Endothelial cell of umbilical vein (primary cell): ENCODE results near the gene RFX1. TPM values are rescaled to one million over a fixed set of nuclear protein-coding genes. Genes with fewer than 3 reads are reported as not detected.

ENCODE experiments used
- BruUV-seq: library from RNA; stranded (reverse); fragments of 400-500 nt; replicated peaks from 2 replicates; lab custom pipeline; 2021; lab: Mats Ljungman, UMichigan
- CTCF ChIA-PET: fragments of 300-600, 350-600 bp; sonication (Branson Sonifier 250); formaldehyde crosslinking; loops from one replicate; lab custom pipeline; 2021; ENCODE audit warnings: antibody characterized with exemption, inconsistent platforms; lab: Charles Lee
- POLR2A ChIA-PET: fragments of 300-600, 350-600 bp; sonication (Branson Sonifier 250); formaldehyde crosslinking; loops from one replicate; lab custom pipeline; 2021; ENCODE audit warnings: antibody characterized with exemption, inconsistent platforms; lab: Charles Lee
- DNase-seq: peaks from one replicate; pipeline ENCODE4 v3.0.0-alpha.2; 2011; ENCODE audit warnings: low read depth, low spot score
- FAIRE-seq: peaks from 2 replicates; lab custom pipeline; 2011; peaks lifted over from hg19 to GRCh38; lab: Jason Lieb, UNC
- H2AFZ ChIP-seq: 2 replicates; pipeline ENCODE4 v1.6.0; 2012; ENCODE audit warnings: low read depth, low read length, control low read depth, inconsistent platforms
- H3K27ac ChIP-seq: 2 replicates; pipeline ENCODE4 v1.5.1; 2011; ENCODE audit warnings: low read depth, mild to moderate bottlenecking, control low read depth, low read length, moderate library complexity; ENCODE audit not compliant: insufficient read depth
- H3K27me3 ChIP-seq, 2 experiments: 2 replicates each; pipeline versions ENCODE4 v1.6.0 to v1.6.1; 2011; ENCODE audit warnings: low read length in 2 of 2, mixed read lengths in 1 of 2; ENCODE audit not compliant: control insufficient read depth in 2 of 2, insufficient read depth in 2 of 2
- H3K36me3 ChIP-seq, 2 experiments: 2 replicates in 1 of 2; 3 replicates in 1 of 2; pipeline ENCODE4 v1.5.1; 2011; ENCODE audit warnings: low read length in 2 of 2, mild to moderate bottlenecking in 1 of 2, moderate library complexity in 1 of 2; ENCODE audit not compliant: control insufficient read depth in 2 of 2, insufficient read depth in 2 of 2; ENCODE audit errors: extremely low read depth in 1 of 2
- H3K4me1 ChIP-seq: 3 replicates; pipeline ENCODE4 v1.5.1; 2011; ENCODE audit warnings: mild to moderate bottlenecking, low read length; ENCODE audit not compliant: control insufficient read depth, insufficient read depth; ENCODE audit errors: extremely low read depth
- H3K4me2 ChIP-seq: 2 replicates; pipeline ENCODE4 v1.6.1; 2011; ENCODE audit warnings: low read length, control low read depth, mixed read lengths; ENCODE audit not compliant: insufficient read depth
- H3K4me3 ChIP-seq, 3 experiments: fragments of 200-600 bp in 1 of 3; sonication (generic), shearing (Covaris generic) in 1 of 3; replicated peaks in 1 of 3; 2 replicates each; pipeline ENCODE4 v1.5.1; 2011 to 2016; ENCODE audit warnings: control low read depth in 3 of 3, low read length in 3 of 3, mild to moderate bottlenecking in 2 of 3, inconsistent platforms in 1 of 3, low read depth in 1 of 3, moderate library complexity in 1 of 3; ENCODE audit not compliant: insufficient read depth in 1 of 3
- H3K79me2 ChIP-seq: 2 replicates; pipeline ENCODE4 v1.6.0; 2012; ENCODE audit warnings: low read length, inconsistent platforms; ENCODE audit not compliant: control insufficient read depth, insufficient read depth
- H3K9ac ChIP-seq: replicated peaks from 2 replicates; pipeline ENCODE3; 2011; ENCODE audit warnings: low read length, control low read depth; ENCODE audit not compliant: insufficient read depth; ENCODE audit errors: extremely low read depth
- H3K9me1 ChIP-seq: replicated peaks from 3 replicates; pipeline ENCODE4 v1.6.0; 2011; ENCODE audit warnings: mild to moderate bottlenecking, low read length; ENCODE audit not compliant: control insufficient read depth, insufficient read depth; ENCODE audit errors: extremely low read depth
- H3K9me3 ChIP-seq: replicated peaks from 2 replicates; pipeline ENCODE4 v1.5.1; 2012; ENCODE audit warnings: low read length, inconsistent platforms; ENCODE audit not compliant: control insufficient read depth, insufficient read depth
- H4K20me1 ChIP-seq: replicated peaks from 2 replicates; pipeline ENCODE3; 2011; ENCODE audit warnings: mild to moderate bottlenecking, low read length; ENCODE audit not compliant: control insufficient read depth, insufficient read depth; ENCODE audit errors: extremely low read depth
- EZH2 ChIP-seq: IDR thresholded peaks from 2 replicates; pipeline ENCODE4 v1.6.1; 2012; ENCODE audit warnings: borderline replicate concordance, low read depth, mild to moderate bottlenecking, moderate library complexity, low read length, inconsistent platforms; ENCODE audit not compliant: severe bottlenecking
- FOS ChIP-seq: IDR thresholded peaks from 2 replicates; pipeline ENCODE4 v1.6.1; 2011; ENCODE audit warnings: mild to moderate bottlenecking, low read length, moderate library complexity, borderline replicate concordance; ENCODE audit not compliant: insufficient read depth
- GATA2 ChIP-seq: IDR thresholded peaks from 2 replicates; pipeline ENCODE4 v1.7.0; 2011; ENCODE audit warnings: low read depth, mild to moderate bottlenecking, moderate library complexity, mixed read lengths, low read length; ENCODE audit not compliant: insufficient read length, insufficient read depth
- JUN ChIP-seq: IDR thresholded peaks from 2 replicates; pipeline ENCODE4 v1.6.1; 2011; ENCODE audit warnings: borderline replicate concordance, low read depth; ENCODE audit not compliant: insufficient read length, insufficient read depth
- MYC ChIP-seq: IDR thresholded peaks from one replicate; pipeline ENCODE4 v1.6.1; 2011; ENCODE audit warnings: mild to moderate bottlenecking, low read depth, low read length
- POLR2A ChIP-seq: IDR thresholded peaks from 2 replicates; pipeline ENCODE4 v1.6.1; 2012; ENCODE audit warnings: low read depth, mild to moderate bottlenecking, control low read depth, low read length
- POLR2AphosphoS5 ChIP-seq: IDR thresholded peaks from 2 replicates; pipeline ENCODE4 v1.6.1; 2012; ENCODE audit warnings: low read depth, mild to moderate bottlenecking, control low read depth, low read length, moderate library complexity; ENCODE audit not compliant: insufficient read depth
- dilution Hi-C: fragments of 300-500 bp; cut with MboI; formaldehyde crosslinking; loops from one replicate; pipeline ENCODE4 v1.15.0; 2019; ENCODE audit warnings: low sequenced_read_pairs; ENCODE audit not compliant: extremely low pct_ligation_motif_present
- intact Hi-C: fragments of 100-400 bp; cut with micrococcal nuclease; formaldehyde crosslinking; loops from one replicate; pipeline ENCODE4 v1.10.0; 2022
- polyA plus RNA-seq, 4 experiments: library from polyadenylated mRNA; depleted of rRNA in 3 of 4; stranded (reverse) in 3 of 4; unstranded in 1 of 4; fragments of >200 nt; gene quantifications; 2 replicates each; pipeline versions ENCODE4 v1.2.1 to v1.2.3, GENCODE V29; 2011 to 2012; ENCODE audit warnings: missing spikeins in 1 of 4
- total RNA-seq: library from RNA; stranded (reverse); gene quantifications from 2 replicates; pipeline ENCODE4 v1.2.3, GENCODE V29; 2021
- TF ChIP-seq, protein P1 (sequence below), 2 donors: IDR thresholded peaks; 1 replicate in 1 of 2; 2 replicates in 1 of 2; pipeline ENCODE4 v1.5.1; 2011; ENCODE audit warnings: low read length in 2 of 2, mild to moderate bottlenecking in 2 of 2, moderate library complexity in 2 of 2, control low read depth in 1 of 2, inconsistent platforms in 1 of 2, low read depth in 1 of 2; ENCODE audit not compliant: insufficient read depth in 1 of 2; ENCODE audit errors: extremely low read depth in 1 of 2
- TF ChIP-seq, protein P2 (sequence below): IDR thresholded peaks from 2 replicates; pipeline ENCODE4 v1.6.1; 2011; ENCODE audit not compliant: insufficient read depth, insufficient read length

RFX1 gene
- total and polyA plus RNA-seq, 2 donors (not counting 3 experiments of a cell fraction or from before 2014, with no cell fraction given), result 2.3 to 14.7 TPM

DNA sequence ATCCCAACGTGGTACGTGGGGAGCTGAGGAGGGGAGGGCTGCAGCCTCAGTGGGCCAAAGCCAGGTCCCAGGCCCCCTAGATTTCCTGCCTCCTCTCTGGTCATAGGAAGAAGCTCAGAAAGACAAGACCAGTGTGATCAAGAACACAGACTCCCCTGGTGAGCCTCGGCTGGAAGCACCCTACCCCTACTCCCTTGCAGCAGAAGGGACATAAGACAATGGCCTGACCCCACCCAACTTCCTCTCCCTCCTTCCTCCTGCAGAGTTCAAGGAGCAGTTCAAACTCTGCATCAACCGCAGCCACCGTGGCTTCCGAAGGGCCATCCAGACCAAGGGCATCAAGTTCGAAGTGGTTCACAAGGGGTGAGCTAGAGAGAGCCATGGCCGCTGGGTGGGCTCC is 79.4 kb downstream of the RFX1 start:
- Histone ChIP-seq H3K36me3 (peaks cover 2 to 16% of the 10 kb centered on the region in 2 experiments), H3K4me1 (no peaks in the 10 kb centered on the region), H3K9ac (no peak overlapping the region), H3K4me3 (no peak overlapping the region), H3K9me3 (no peaks in the 10 kb centered on the region), H3K27ac (no peak overlapping the region), H3K9me1 (no peaks in the 10 kb centered on the region), H2AFZ (no peak overlapping the region), H3K27me3 (no peaks in the 10 kb centered on the region), H4K20me1 (no peaks in the 10 kb centered on the region), H3K79me2 (no peaks in the 10 kb centered on the region), H3K4me2 (no peak overlapping the region)
- intact Hi-C loops (no loop called here), dilution Hi-C loops (no loop called here)
- no peak for FAIRE-seq
- POLR2A ChIA-PET, result interaction anchor here (0.6 kb wide), 1 partner anchor 78 kb away, joined by 3 read pairs; no protein-coding TSS in a partner anchor
- no TSS peak for BruUV-seq
- TF ChIP-seq GATA2 (no peak), MYC (no peak), JUN (no peak), POLR2A (no peak), FOS (no peak), EZH2 (no peak), POLR2AphosphoS5 (no peak)
- TF ChIP-seq, protein P1, sequence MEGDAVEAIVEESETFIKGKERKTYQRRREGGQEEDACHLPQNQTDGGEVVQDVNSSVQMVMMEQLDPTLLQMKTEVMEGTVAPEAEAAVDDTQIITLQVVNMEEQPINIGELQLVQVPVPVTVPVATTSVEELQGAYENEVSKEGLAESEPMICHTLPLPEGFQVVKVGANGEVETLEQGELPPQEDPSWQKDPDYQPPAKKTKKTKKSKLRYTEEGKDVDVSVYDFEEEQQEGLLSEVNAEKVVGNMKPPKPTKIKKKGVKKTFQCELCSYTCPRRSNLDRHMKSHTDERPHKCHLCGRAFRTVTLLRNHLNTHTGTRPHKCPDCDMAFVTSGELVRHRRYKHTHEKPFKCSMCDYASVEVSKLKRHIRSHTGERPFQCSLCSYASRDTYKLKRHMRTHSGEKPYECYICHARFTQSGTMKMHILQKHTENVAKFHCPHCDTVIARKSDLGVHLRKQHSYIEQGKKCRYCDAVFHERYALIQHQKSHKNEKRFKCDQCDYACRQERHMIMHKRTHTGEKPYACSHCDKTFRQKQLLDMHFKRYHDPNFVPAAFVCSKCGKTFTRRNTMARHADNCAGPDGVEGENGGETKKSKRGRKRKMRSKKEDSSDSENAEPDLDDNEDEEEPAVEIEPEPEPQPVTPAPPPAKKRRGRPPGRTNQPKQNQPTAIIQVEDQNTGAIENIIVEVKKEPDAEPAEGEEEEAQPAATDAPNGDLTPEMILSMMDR (IDR thresholded peaks at IDR 0.05; ENCODE audit: extremely low read depth in 1 of 2, insufficient read depth in 1 of 2, low read depth in 1 of 2, low read length in 2 of 2), result no peak
- TF ChIP-seq, protein P2, sequence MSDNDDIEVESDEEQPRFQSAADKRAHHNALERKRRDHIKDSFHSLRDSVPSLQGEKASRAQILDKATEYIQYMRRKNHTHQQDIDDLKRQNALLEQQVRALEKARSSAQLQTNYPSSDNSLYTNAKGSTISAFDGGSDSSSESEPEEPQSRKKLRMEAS, result no peak
- CTCF ChIA-PET, result interaction anchor here (0.5 to 1.6 kb wide), 4 partner anchors 9 to 126 kb away, joined by 3 to 5 read pairs (median 3); partner anchors contain the start of gene IL27RA
- no peak for DNase-seq
